Globus pallidus (tissue), 1 donor: Measurements from ENCODE around the gene IVD.

Experiments
- DNase-seq: peaks from one replicate; pipeline ENCODE4 v3.0.0-alpha.2; 2015; ENCODE audit warnings: low spot score

IVD gene

DNA sequence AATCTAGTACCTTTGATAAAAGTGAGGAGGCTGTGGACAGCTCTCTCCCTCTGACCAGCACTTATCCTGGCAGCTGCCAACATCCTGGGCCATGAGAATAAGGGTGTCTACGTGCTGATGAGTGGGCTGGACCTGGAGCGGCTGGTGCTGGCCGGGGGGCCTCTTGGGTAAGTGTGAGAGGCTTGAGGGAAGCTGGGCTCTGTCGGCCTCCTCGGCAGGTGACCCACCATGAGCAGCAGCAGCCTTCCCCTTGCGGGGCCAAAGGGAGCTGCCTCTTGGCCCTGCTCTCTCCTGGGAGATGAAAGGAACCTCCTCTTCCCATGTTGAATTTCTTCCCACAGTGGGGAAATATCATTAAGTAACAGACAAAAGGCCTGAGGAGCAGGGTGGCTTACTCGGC, 9.2 kb downstream of the IVD start:
- no peak for DNase-seq

DNA sequence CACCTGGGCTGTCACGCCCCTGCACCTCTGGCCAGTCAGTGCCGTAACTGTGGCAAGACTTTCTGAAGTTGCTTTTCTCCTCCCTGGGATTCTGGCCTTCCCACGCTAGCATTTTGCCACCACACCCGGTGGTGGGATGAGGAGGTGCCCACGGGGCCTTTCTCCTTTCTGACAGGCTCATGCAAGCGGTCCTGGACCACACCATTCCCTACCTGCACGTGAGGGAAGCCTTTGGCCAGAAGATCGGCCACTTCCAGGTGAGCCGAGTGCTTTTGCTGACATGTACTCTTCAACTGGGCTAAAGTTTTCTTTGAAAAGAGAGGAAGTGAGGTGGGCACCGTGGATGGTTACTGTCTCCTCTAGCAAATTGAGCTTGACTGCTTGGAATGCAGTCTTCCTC, 9.6 kb downstream of the IVD start:
- DNase-seq, result no peak

DNA sequence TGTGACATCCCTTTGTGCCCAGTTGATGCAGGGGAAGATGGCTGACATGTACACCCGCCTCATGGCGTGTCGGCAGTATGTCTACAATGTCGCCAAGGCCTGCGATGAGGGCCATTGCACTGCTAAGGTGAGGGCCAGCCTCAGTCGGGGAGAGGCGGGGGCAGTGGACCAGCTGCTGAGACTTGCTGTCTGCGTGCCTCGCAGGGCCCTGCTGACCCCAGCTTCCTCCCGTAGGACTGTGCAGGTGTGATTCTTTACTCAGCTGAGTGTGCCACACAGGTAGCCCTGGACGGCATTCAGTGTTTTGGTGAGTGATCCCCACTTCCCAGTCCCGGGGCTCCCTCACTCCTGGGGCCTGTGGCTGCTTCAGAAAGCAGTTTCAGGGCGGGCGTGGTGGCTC, 10.5 kb downstream of the IVD start:
- no peak for DNase-seq

DNA sequence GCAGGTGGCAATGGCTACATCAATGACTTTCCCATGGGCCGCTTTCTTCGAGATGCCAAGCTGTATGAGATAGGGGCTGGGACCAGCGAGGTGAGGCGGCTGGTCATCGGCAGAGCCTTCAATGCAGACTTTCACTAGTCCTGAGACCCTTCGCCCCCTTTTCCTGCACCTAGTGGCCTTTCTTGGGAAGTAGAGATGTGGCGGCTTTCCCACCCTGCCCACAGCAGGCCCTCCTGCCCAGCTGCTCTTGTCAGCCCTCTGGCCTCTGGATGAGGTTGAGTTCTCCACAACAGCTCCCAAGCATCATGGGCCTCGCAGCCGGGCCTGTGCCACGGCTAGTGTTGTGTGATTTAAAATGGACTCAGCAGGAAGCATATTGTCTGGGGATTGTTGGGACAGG, 12.5 kb downstream of the IVD start:
- no peak for DNase-seq

DNA sequence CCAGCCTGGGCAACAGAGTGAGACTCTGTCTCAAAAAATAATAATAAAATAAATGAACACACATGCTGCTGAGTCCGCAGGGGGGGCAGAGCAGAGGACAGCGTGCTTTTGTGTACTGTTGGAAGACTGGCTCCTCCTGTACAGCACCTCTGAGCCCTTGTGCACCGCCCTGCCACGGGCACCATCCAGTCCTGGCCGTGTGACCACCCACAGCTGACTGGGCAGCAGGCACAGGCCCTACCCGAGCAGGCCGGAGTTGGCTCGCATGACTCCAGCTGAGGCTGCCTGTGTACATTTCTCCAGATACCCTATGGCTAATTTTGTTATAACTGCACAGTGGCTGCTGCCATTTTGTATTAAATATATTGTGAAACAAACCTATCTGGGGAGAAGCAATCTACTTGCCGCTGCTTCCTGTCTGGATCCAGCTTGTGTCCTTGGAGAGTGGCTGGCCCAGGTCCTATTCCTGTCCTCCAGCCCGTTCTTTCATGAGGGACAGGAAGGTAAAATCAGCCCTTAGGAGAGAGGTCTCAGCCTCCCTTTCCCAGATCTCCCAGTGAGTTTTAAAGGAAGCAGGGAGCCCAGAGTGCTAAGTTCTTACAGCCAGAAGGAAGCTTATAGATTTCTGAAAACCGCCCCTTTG, 14.6 kb downstream of the IVD start:
- no peak for DNase-seq

DNA sequence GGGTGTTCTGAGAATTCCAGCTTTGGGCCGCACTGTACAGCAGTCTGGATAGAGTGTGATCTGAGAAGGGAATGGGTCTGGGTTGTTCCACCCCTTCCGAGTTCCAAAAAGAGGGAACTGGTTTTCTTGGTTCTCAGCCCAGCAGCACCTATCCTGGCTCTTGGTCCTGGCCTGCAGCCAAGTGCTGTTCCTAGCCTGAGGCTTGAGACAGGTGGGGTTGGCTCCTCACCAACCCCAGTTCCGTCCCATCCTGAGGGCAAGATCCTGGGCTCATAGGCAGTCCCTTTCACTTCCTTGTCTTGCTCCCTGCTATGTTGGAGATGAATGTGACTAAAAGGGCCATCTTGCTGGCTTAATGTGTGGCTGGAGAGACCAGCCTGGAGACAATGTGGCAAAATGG, 15.2 kb downstream of the IVD start:
- DNase-seq, result no peak

DNA sequence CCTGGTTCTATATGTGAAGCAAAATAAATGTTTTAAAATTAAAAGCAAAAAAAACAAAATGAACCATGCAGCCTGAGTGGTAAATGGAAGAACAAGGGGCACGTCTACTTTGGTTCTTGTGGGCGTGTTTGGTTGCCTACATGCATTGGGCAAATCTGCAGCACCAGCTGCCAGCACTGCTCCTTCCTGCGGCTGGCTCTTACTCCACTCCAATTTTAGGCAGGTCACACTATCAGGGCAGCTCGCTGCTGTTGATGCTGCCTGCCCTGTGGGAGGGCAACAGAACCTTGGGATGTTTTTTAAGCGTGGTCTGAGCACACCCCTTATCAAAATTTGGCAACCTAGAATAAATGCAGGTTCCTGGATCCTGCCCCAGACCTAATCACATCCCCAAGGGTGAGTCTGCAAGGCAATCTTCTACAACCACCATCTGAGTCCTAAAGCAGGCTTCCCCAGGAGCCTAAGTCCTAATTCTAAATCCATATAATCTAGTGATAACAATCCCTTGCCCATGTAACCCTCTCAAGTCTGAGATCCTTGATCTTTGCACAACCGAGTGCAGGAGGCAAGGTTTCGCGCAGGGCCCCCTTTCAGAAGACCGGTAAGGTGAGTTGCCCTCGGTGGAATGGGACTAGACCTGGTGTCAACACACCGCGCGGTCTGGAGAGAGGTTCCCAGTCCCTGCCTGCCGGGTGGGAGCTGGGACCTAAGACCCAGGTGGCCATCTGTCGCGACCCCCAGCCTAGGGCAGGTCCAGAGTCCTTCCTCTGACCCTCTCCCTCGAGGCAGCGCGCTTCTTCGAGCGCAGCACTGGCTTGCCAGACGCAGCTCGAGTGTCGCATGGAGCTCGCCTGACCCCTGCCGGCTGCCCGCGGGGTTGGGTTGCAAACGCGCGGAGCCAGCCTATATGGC, 15.9 kb downstream of the IVD start:
- peak; percentile 53 for DNase-seq

DNA sequence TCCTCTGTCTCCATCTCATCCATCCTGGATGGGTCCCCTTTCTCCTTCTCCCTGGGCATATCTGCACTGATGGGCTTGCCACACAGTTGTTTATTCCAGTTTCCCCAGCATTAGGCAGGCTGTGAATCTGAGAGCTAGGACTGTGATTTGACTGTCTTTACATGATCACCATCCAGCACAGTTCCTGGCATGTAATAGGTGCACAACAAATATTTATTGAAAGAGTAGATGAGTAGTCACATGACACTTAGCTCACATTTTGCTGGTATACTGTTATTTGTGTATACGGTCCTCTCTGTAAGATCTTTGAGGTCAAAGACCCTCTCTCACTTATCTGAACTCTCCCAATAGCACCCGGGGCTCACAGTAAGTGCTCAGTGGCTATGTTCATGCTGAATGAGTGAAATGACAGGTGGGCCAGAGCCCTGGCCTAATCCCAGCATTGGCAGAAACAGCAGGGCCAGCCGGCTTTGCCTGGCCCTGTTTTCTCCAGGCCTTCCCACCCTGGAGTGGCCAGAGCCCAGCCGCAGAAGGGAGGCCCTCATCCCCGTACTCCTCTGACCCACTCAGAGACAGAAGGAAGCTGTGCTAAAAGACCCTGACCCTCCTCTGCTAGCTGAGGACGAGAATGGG, 19.0 kb downstream of the IVD start:
- no peak for DNase-seq

DNA sequence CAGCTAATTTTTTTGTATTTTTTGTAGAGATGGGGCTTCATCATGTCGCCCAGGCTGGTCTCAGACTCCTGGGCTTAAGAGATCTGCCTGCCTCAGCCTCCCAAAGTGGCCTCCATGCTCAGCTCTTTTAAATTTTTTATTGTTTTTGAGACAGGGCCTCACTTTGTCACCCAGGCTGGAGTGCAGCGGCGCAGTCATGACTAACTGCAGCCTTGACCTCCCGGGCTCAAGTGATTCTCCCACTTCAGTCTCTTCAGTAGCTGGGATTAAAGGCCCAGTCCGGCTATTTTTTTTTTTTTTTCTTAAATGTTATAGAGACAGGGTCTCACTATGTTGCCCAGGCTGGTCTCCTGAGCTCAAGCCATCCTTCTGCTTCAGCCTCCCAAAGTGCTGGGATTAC, 20.1 kb downstream of the IVD start:
- DNase-seq, result no peak

DNA sequence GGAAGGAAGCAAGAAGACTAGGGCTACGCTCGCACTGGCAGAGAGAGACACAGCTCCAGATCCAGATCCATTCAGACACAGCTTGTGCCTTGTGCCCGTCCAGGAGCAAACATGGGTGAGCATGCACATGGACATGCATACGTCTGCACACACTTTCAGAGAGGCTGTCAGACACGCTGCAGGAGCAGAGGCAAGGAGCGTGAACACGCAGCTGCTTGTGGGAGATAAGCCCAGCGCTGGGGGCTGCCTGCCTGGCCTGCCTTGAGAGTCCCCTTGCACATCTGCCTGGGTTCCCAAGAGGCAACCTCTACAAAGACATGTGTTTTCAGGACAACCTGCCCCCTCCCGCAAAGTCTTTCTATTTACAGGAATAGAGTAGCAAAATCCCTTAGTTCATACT, 21.6 kb downstream of the IVD start:
- DNase-seq, result no peak

DNA sequence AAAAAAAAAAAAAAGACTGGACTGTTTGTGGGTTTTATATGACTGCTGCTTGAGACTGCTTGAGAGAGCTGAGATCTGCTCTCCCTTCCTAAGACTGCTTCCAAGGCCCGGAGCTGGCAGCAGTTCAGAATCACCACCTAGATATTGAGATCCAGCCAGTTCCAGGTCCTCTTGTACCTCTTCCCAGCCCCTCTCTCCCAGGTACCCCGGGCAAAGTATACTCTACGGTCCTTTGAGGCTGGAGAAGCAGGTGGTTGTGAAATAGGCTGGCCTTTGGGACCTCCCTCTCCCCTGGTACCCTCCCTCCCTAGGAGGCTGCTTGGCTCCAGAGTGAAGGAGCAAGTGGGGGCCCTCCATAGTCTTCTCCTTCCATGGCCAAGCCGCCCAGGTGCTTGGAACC, 22.6 kb downstream of the IVD start:
- DNase-seq, result no peak

DNA sequence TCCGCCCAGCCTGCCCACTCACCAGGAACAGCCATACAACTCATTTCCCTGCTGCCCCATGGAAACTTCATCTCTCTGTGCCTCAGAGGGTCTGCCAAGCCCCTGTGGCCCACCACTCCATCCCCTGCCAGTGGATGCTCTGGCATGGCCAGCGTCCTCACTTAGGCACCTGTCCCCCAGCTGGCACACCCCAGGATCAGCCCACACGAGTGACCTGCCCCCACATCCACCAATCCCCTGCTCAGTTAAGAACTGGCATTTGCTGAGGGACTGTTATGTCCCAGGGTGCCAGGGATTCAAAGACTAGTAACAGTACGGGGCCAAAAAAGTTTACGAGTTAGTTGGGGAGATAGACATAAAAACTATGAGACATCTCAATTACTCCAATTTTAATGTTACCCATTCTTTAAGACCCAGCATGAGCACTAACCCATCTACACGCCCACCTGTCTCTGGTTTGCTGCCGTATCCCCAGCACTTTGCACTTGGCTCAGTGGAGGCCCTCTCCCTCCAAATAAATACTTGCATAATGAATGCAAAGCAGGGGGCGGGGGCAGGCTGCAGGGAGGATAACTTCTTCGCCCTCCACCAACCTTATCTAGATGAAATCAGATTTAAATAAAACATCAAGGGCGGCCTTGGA, 23.6 kb downstream of the IVD start:
- no peak for DNase-seq

DNA sequence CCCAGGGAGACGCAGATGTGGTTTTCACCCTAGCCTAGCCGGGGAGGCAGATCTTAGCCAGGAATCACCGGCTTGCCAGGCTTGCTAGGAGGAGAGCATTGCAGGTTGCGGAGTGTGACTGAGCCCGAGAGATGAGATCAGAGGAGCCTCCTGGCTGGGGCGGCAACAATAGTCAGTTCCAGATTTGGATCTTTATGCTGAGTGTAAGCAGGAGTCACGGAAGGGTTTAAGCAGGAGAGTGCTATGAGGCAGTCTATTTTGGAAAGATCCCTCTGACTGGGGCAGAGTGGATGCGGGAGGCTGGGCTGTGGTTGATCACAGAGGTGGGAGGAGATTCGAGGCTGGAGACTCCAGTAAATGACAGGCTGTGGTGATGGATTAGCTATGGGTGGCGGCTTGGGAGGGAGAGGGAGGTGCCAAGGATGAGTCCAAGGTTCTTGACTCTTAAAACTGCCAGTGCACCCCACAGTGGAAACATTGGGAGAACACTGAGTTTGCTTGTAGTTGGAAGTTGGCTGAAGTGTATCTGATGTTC, 24.7 kb downstream of the IVD start:
- DNase-seq, result no peak

DNA sequence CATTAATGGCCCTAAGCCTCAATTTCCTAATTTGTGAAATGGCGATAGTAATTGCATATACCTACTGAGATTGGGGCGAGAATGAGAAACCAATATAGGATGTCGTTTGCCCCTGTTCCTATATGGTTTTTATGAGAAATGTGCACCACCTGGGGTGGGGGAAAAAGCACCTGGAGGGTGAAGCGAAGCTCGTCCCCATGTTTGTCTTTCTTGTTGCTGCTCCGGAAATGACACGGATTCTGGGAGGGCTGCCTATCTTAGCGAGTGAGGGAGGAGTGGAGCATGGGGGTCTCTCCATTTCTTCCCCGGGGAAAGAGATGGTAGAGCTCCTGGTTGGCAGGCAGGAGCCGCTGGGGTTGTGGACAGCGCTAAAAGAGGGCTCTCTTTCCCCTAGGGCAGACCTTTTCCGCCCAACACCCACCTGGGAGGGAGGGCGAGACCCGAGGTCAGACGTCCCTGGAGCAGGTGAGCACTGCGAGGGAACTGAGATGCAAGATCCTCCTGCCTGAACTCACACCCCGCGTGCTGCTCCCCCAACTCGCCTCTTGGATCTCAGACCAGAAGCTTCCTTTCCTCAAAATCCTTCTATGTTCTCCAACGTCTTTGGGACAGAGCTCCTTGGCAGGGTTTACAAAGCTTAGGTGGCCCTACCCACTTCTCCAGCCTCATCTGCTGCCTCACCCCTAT, 29.6 kb downstream of the IVD start:
- DNase-seq, result no peak

DNA sequence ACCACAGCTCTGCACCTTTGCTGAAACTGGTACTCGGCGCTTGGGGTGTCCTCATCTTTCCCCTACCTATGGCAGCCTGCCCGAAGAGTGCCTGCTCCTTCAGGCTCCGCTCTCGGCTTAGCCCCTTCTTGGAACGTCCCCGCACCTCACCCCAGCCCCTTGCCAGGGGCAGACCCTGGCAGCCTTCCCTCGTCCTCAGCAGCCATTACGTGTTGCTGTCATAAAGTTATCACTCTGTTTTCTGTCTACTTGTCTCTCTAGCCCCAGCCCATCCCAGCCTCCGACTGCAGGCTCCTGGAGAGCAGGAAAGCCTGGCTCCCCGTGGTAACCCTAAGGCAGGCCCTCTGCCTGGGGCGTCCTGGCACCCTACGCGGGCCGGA, 30.1 kb downstream of the IVD start:
- DNase-seq, result no peak

DNA sequence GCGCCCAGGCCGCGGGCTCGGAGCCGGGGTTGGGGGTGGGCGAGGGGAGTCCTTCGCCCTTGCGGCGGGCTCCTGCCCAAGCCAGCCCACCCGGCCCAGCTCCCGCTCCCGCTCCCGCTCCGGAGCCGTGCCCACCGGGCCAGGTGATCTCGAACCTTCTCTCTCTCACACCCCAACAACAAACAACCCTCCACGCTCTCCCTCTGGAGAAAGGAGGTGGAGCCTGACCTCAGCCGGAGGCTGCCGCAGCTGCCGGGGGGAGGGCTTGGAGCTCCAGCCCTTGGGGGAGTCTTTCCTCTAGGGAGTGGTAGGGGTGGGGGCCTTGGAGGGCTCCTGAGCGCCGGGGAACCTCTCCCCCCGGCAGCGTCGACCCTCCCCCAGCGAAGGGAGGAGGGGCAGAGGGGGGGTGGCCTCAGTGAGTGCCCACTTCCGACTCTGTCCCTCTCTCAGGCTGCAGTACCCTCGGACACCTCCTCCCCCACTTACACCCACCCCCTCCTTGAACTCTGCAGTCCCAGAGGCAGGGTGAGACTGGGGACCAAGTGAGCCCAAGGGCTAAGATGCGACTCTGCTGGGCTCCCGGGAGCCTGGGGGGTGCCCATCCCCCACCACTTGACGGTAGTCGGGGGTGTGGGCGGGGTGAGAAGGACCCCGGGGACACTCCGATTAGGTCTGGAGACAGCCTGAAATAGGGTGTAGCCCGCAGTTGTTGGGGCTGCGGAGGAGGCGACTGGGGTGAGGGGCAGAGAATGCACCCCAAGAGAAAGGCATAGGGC, 30.7 kb downstream of the IVD start:
- DNase-seq, result no peak

DNA sequence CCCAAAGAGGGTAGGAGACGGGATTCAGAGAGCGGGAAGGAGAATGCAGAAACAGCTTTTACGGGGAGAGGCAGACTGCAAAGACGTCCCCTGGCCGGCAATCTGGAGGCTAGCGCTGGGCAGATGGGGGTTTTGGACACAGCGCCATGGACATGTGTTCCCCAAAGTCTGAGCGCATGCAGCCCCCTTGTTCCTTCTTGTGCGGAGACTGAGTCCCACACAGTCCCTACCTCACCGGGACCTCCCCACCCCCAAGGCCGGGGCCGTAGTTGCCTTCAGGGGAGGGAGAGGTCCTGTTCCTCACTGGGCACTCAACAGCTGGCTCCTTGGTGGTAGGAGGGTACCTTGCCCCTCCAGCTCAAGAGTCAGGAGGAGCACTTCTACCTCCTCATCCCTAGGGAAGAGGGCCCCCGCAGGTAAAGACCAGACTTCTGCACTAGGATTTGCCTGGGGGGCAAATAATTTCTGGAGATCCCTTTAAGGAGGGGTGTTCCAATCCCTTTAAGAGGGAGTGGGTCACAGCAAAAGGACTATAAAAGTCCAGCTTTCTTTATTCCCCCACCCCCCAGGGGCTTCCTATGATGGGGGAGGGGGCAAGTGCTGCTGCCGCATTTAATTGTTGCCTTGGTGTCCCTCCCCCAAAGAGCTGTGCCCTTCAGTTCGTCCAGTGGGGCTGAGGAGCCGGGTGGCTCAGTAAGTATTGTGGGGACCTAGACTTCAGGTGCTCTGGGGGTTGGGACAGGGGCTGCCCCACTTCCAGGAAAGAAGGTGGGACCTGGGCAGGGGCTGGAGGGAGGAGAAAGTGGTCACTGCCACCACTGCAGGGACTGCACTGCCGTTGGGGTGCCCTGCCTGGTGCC, 31.5 kb downstream of the IVD start:
- no peak for DNase-seq

DNA sequence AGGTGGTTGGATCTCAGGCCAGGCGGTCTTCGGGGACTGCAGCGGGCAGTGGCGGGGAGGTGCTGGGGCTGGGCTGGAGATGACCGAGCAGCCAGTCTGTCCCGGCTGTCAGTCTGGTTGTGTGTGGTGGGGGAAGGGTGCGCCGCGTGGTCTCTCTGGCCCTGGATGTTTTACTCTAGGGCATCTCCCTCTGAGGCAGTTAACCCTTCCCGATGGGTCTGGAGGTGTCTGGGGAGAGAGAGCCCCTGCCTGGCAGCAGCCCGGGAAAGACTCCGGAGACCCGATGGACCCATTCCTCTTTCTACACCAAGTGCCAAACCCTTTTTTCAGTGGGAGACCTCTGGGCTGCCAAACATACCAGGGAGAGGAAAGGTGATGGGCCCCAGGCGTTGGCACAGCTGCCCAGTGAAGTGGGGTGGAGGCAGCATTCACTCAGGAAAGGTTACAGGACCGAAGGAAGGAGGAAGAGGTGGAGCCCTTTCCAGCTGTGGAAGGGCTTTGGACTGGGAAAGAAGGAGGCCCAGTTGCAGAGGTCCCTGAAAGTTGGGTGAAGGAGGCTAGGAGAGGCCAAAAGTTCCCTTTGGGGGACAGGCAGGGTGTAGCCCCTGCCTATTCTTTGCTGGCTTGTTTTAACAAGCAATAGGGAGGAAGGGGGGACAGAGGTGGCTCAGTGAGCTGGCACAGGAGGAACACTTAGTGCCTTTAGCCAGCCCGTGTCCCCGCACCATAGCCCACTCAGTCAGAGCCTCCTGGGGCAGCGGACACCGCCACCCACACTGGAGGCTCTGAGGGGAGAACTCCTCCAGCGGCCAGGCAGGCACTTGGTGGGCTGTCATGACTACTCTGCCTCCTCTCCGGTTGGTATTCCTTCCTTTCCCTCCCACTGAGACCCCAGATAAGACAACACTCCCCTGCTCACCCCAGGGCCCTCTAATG, 32.4 kb downstream of the IVD start:
- no peak for DNase-seq

DNA sequence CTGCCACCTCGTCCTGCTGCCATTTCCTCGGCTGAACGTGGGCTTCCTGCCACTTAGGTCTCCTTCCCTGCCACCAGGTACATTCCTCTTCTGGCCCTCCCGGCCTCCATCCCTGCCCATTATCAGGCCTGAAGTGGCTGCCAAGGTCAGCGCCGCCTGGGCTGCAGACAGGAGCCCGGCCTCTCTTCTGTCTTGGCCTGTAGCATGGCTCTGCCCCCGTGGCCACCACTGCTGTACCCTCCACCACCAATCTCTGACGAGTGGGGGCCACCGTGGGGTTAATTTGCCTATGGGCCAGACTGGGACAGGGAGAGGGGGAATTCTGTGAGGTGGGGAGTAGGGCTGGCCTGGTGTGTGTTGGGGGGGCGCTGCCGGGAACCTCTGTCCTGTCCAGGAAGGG, 33.1 kb downstream of the IVD start:
- no peak for DNase-seq
